Muscle of leg (tissue), 11 donors: ENCODE results near the gene BRD4. TPM values are rescaled to one million over a fixed set of nuclear protein-coding genes. Genes with fewer than 3 reads are reported as not detected.

Source experiments
- DNase-seq: peaks from one replicate; pipeline ENCODE4 v3.0.0; 2013
- H3K27ac ChIP-seq: one replicate; pipeline ENCODE4 v1.5.1; 2013; ENCODE audit warnings: mild to moderate bottlenecking, low read length, control low read depth
- H3K27me3 ChIP-seq: one replicate; pipeline ENCODE4 v1.6.1; 2013; ENCODE audit warnings: low read length; ENCODE audit not compliant: control insufficient read depth, insufficient read depth
- H3K36me3 ChIP-seq: one replicate; pipeline ENCODE4 v1.6.1; 2013; ENCODE audit warnings: low read length; ENCODE audit not compliant: control insufficient read depth, insufficient read depth
- H3K4me1 ChIP-seq: one replicate; pipeline ENCODE4 v1.6.1; 2013; ENCODE audit warnings: low read length; ENCODE audit not compliant: control insufficient read depth, insufficient read depth
- H3K4me3 ChIP-seq: one replicate; pipeline ENCODE4 v1.5.1; 2013; ENCODE audit warnings: low read length, control low read depth
- H3K9me3 ChIP-seq: replicated peaks from 2 replicates; pipeline ENCODE4 v1.6.1; 2013; ENCODE audit warnings: low read depth, low read length; ENCODE audit not compliant: control insufficient read depth
- WGBS: methylation state at CpG from one replicate; pipeline ENCODE4 v1.1.5; 2013; ENCODE audit warnings: missing lambda C conversion rate; ENCODE audit not compliant: insufficient coverage; 5-methylcytosine and 5-hydroxymethylcytosine counted together
- polyA plus RNA-seq, 8 donors: library from polyadenylated mRNA; unstranded; fragments of 120-200 nt; gene quantifications; one replicate each; pipeline versions ENCODE4 v1.2.1 to v1.2.3, GENCODE V29; 2013; ENCODE audit warnings: inconsistent platforms in 1 of 8, low replicate concordance in 1 of 8; ENCODE audit not compliant: insufficient read length in 8 of 8, insufficient read depth in 1 of 8
- total RNA-seq: library from RNA; stranded (reverse); fragments of 120-200 nt; gene quantifications from one replicate; pipeline ENCODE4 v1.2.4, GENCODE V29; 2013

BRD4 gene
- total and polyA plus RNA-seq, 9 donors = 14.5 to 51.5 (median 37.8) TPM

- Histone ChIP-seq H3K36me3 (peaks cover 4% of the 10 kb centered on the region), H3K27ac (no peak overlapping the region), H3K9me3 (no peaks in the 10 kb centered on the region), H3K4me1 (peaks cover 46% of the 10 kb centered on the region), H3K4me3 (no peak overlapping the region), H3K27me3 (no peaks in the 10 kb centered on the region)
- no peak for DNase-seq
- WGBS = no CpG with 5 or more reads among the region's 3 CpGs
These were observed 14.8 kb downstream of the BRD4 start for GRCh38 chr19:15317392-15318071.

DNA sequence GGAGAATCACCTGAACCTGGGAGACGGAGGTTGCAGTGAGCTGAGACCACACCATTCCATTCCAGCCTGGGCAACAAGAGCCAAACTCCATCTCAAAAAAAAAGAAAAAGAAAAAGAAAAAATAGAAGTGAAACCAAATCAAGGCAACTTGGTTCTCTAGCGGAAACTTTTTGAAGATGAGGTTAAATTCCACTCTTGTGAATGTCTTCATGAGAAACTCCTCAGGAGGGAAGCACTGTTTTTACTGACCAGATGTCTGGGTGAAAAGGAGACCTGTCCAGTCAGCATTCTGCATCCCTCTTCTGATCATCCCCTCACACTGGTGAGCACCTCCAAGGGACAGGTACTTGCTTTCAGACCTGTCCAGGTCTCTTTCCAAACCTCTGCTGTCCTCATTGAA lies 15.8 kb downstream of the BRD4 start:
- Histone ChIP-seq H3K4me3 (no peak overlapping the region), H3K9me3 (no peaks in the 10 kb centered on the region), H3K4me1 (peaks cover 46% of the 10 kb centered on the region), H3K27ac (no peak overlapping the region), H3K27me3 (no peaks in the 10 kb centered on the region), H3K36me3 (peaks cover 4% of the 10 kb centered on the region)
- WGBS = no CpG with 5 or more reads among the region's 2 CpGs
- no peak for DNase-seq

- peaks cover 32% of the 10 kb centered on the region for H3K4me1 ChIP-seq
- 30% methylated on average over 2 of the region's 6 CpGs for WGBS
- H3K4me3 ChIP-seq = no peak overlapping the region
- no peak for DNase-seq
- H3K36me3 ChIP-seq = peaks cover 4% of the 10 kb centered on the region
- H3K27me3 ChIP-seq = no peaks in the 10 kb centered on the region
- no peak overlapping the region for H3K27ac ChIP-seq
- H3K9me3 ChIP-seq = no peaks in the 10 kb centered on the region
These were observed 17.2 kb downstream of the BRD4 start for GRCh38 chr19:15315101-15315500.

DNA sequence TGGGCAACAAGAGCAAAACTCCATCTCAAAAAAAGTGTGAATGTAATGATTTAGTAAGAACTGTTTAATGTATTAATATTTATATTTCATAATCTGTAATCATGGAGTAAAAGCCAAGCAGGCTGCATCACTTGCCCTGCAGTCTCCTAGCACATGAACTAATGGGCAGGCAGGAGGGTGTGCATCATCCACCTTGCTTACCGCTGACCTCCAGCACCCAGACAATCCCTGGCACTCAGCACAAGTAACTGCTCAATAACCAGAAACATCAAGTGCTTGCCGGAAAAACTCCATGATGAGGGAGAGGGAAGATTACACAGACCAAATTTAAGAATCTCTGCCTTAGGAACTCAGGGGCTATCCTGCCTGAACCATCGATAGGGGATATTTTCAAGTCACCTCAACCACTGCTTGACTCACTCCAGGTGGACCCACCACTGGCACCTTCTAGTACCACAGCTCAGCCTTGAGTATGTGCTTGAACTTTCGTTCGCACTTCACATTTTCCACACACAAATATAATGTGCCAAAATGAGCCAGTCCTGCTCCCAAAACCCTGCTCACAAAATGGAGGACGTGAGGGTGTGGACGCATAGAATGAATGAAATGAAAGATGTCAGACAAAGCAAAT lies 18.6 kb downstream of the BRD4 start:
- WGBS = 71% methylated on average over 1 of the region's 7 CpGs
- H3K27ac ChIP-seq = no peak overlapping the region
- no peaks in the 10 kb centered on the region for H3K27me3 ChIP-seq
- no peak for DNase-seq
- peaks cover 22% of the 10 kb centered on the region for H3K4me1 ChIP-seq
- H3K4me3 ChIP-seq = no peak overlapping the region
- H3K36me3 ChIP-seq = peaks cover 4% of the 10 kb centered on the region
- H3K9me3 ChIP-seq = no peaks in the 10 kb centered on the region

DNA sequence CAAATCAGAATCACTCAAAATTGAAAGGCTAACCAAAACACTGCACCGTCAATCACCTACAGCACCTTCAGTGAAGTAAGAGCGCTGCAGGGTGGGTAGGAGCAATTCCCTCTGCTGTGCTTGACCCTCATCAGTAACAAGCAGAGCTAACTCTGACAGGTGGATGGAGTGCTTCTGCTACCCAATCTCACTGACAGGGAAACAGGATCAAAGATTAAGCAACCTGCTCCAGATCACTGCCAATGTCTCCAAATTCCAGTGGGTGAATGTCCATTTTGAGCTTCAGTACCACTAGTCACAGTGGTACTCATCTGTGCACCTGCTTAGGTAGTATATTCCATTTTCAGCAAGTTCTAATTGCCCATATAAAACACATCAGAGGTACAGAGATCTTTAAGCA lies 25.2 kb downstream of the BRD4 start:
- H3K27me3 ChIP-seq = no peaks in the 10 kb centered on the region
- WGBS = no CpG with 5 or more reads among the region's 2 CpGs
- H3K4me3 ChIP-seq = no peak overlapping the region
- no peak overlapping the region for H3K27ac ChIP-seq
- H3K36me3 ChIP-seq = no peaks in the 10 kb centered on the region
- peaks cover 16% of the 10 kb centered on the region for H3K4me1 ChIP-seq
- DNase-seq = no peak
- peaks cover 7% of the 10 kb centered on the region for H3K9me3 ChIP-seq

DNA sequence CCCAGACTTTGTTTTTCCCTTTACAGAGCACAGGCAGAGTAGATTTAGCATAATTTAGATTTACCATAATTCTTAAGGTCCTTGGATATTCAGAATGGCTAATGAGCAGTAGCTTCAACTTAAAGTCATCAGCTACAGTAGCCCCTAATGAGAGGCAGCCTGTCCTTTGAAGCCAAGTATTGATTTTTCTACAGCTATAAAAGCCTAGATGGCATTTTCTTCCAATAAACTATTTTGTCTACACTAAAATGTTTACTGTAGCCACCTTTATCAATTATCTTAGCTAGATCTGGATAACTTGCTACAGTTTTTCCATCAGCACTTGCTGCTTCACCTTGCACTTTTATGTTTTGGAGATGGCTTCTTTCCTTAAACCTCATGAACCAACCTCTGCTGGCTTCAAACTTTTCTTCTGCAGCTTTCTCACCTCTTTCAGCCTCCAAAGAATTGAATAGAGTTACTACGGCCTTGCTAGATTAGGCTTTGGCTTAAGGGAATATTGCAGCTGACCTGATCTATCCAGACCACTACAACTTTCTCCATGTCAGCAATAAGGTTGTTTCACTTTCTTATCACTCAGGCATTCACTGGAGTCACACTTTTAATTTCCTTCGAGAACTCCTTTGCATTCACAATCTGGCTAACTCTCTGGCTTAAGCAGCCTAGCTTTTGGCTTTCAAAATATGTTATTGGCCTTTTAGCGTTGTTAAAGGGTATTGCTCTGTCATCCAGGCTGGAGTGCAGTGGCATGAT lies 26.6 kb downstream of the BRD4 start:
- H3K27ac ChIP-seq = no peak overlapping the region
- no peak for DNase-seq
- H3K9me3 ChIP-seq = peaks cover 7% of the 10 kb centered on the region
- WGBS = 100% methylated on average over 2 of the region's 3 CpGs
- H3K4me1 ChIP-seq = peaks cover 16% of the 10 kb centered on the region
- H3K4me3 ChIP-seq = no peak overlapping the region
- no peaks in the 10 kb centered on the region for H3K27me3 ChIP-seq
- no peaks in the 10 kb centered on the region for H3K36me3 ChIP-seq

GRCh38 chr19:15304140-15304705 lies 28.1 kb downstream of the BRD4 start:
- Histone ChIP-seq H3K27me3 (no peaks in the 10 kb centered on the region), H3K36me3 (no peaks in the 10 kb centered on the region), H3K9me3 (peaks cover 7% of the 10 kb centered on the region), H3K4me1 (peaks cover 18% of the 10 kb centered on the region), H3K4me3 (no peak overlapping the region), H3K27ac (no peak overlapping the region)
- 31% methylated on average over 7 of the region's 10 CpGs for WGBS
- DNase-seq = peak; percentile 90

DNA sequence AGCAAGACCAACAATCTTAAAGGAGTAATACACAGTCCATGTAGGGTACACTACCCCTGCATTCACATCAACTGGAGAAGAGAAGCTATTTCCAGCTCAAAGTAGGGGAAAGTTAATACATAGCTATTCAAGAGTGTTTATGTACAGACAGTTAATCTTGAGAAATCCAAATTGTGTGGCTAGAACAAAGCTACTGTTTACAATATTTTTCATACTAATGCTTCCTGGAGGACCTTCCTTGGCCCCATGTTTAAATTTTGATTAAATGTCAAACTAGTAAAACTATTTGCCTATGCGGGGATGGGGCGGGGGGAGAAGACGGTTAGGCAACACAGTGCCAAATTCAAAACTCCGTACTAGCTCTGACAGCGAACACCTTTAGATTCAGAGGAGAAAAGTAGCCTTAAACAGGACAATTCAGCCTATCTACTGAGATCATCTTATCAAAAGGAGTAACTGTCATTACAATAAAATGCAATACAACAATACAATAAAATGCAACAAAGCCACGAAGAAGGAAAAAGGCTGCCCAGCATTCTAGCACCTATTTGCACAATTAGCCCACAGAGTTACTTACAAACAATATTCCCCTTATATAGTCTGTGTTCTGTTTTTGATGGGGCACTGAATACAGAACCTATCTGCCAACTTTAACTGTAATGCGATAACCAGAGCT lies 29.1 kb downstream of the BRD4 start:
- H3K4me1 ChIP-seq = peaks cover 18% of the 10 kb centered on the region
- H3K36me3 ChIP-seq = no peaks in the 10 kb centered on the region
- H3K27ac ChIP-seq = no peak overlapping the region
- WGBS = no CpG with 5 or more reads among the region's 7 CpGs
- H3K4me3 ChIP-seq = no peak overlapping the region
- peaks cover 7% of the 10 kb centered on the region for H3K9me3 ChIP-seq
- DNase-seq = no peak
- no peaks in the 10 kb centered on the region for H3K27me3 ChIP-seq

DNA sequence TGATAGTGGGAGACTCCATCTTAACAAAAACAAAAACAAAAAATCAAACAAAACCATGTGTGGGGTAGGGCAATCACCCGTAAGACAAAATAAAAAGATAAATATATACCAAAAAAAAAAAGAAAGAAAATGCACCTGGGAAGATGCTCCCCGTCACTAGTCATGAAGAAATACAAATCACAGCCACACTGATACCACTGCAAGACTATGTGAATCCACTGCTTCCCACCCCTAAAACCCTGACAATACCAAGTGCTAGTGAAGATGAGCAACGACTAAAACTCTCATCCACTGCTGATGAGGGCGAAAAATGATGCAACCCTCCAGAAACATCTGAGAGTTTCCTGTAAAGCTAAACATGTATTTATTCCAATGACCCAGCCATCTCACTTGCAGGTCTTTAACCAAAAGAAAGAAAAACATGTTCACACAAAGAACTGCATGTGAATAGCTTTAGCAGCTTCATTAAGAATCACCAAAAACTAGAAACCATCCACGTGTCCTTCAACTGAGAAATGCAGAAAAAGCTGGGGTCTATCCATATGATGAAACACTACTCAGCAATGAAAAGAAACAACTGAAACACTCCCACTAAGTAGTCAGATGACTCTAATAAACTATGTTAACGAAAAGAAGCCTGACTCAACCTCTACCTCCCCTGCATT lies 31.7 kb downstream of the BRD4 start:
- 72% methylated on average over 2 of the region's 6 CpGs for WGBS
- no peak overlapping the region for H3K27ac ChIP-seq
- no peaks in the 10 kb centered on the region for H3K27me3 ChIP-seq
- DNase-seq = no peak
- peaks cover 34% of the 10 kb centered on the region for H3K4me1 ChIP-seq
- H3K36me3 ChIP-seq = peaks cover 10% of the 10 kb centered on the region
- no peak overlapping the region for H3K4me3 ChIP-seq
- peaks cover 5% of the 10 kb centered on the region for H3K9me3 ChIP-seq
